ENCODE results near the gene PHACTR3.

PHACTR3 gene

DNA sequence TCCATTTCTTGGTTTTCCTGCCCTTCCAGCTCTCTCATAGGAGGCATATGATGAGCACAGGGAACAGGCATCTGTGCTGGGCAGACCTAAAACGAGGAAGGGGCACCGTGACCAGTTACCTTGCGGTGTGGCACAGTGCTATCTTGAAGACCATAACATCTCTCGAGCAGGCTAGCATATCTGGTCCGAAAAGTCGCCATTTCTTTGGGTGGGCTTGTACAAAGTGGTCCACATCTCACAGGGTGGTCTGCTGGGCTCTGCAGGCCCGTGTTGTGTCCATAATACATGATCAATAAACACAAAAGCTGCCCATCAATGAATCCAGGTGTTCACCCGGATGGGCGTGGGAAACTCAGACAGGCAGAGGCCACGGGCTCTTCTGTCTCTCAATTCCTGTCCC lies 115.7 kb downstream of the PHACTR3 start:
- H3K36me3 ChIP-seq (ENCODE audit: control insufficient read depth, low read length): no peaks in the 10 kb centered on the region
- no peak overlapping the region for H3K27ac ChIP-seq (ENCODE audit: low read depth, low read length)
- H4K20me1 ChIP-seq (ENCODE audit: control insufficient read depth, insufficient read depth, low read depth, low read length): no peaks in the 10 kb centered on the region
- no peak overlapping the region for H3K4me3 ChIP-seq (ENCODE audit: low read length)
- H3K9me2 ChIP-seq (replicated peaks; ENCODE audit: control insufficient read depth, low read length): no peaks in the 10 kb centered on the region
- H3K9me3 ChIP-seq (ENCODE audit: control insufficient read depth, insufficient read depth, low read length): no peaks in the 10 kb centered on the region
- 0 out of 2 replicates have a peak, but pooled peaks cover 4% of the 10 kb centered on the region for H3K4me1 ChIP-seq (ENCODE audit: control insufficient read depth, low read length)
- H3F3A ChIP-seq (ENCODE audit: control insufficient read depth, insufficient read depth): no peaks in the 10 kb centered on the region
- 0 out of 2 replicates have a peak, but pooled peaks cover 5% of the 10 kb centered on the region for H3K27me3 ChIP-seq (ENCODE audit: control insufficient read depth, low read length)
- no peaks in the 10 kb centered on the region for H3K79me2 ChIP-seq (ENCODE audit: control insufficient read depth, low read length)
- TF ChIP-seq EZH2phosphoT487 (IDR thresholded peaks at IDR 0.05; ENCODE audit: borderline replicate concordance, low read length): no peak
- TF ChIP-seq, protein P1, sequence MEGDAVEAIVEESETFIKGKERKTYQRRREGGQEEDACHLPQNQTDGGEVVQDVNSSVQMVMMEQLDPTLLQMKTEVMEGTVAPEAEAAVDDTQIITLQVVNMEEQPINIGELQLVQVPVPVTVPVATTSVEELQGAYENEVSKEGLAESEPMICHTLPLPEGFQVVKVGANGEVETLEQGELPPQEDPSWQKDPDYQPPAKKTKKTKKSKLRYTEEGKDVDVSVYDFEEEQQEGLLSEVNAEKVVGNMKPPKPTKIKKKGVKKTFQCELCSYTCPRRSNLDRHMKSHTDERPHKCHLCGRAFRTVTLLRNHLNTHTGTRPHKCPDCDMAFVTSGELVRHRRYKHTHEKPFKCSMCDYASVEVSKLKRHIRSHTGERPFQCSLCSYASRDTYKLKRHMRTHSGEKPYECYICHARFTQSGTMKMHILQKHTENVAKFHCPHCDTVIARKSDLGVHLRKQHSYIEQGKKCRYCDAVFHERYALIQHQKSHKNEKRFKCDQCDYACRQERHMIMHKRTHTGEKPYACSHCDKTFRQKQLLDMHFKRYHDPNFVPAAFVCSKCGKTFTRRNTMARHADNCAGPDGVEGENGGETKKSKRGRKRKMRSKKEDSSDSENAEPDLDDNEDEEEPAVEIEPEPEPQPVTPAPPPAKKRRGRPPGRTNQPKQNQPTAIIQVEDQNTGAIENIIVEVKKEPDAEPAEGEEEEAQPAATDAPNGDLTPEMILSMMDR (IDR thresholded peaks at IDR 0.05; ENCODE audit: low read depth, low read length, poor library complexity, severe bottlenecking): no peak
- H3K4me2 ChIP-seq (ENCODE audit: low read length): no peak overlapping the region

- H3K9me2 ChIP-seq (replicated peaks; ENCODE audit: control insufficient read depth, low read length): no peaks in the 10 kb centered on the region
- 0 out of 2 replicates have a peak, but pooled peaks cover 4% of the 10 kb centered on the region for H3K4me1 ChIP-seq (ENCODE audit: control insufficient read depth, low read length)
- 0 out of 2 replicates have a peak, but pooled peaks cover 5% of the 10 kb centered on the region for H3K27me3 ChIP-seq (ENCODE audit: control insufficient read depth, low read length)
- no peak overlapping the region for H3K4me3 ChIP-seq (ENCODE audit: low read length)
- H3K27ac ChIP-seq (ENCODE audit: low read depth, low read length): no peak overlapping the region
- no peak for TF ChIP-seq EZH2phosphoT487 (IDR thresholded peaks at IDR 0.05; ENCODE audit: borderline replicate concordance, low read length)
- TF ChIP-seq, protein P1 (IDR thresholded peaks at IDR 0.05; ENCODE audit: low read depth, low read length, poor library complexity, severe bottlenecking): no peak
- no peaks in the 10 kb centered on the region for H4K20me1 ChIP-seq (ENCODE audit: control insufficient read depth, insufficient read depth, low read depth, low read length)
- H3K79me2 ChIP-seq (ENCODE audit: control insufficient read depth, low read length): no peaks in the 10 kb centered on the region
- H3K9me3 ChIP-seq (ENCODE audit: control insufficient read depth, insufficient read depth, low read length): no peaks in the 10 kb centered on the region
- no peaks in the 10 kb centered on the region for H3K36me3 ChIP-seq (ENCODE audit: control insufficient read depth, low read length)
- H3F3A ChIP-seq (ENCODE audit: control insufficient read depth, insufficient read depth): no peaks in the 10 kb centered on the region
- H3K4me2 ChIP-seq (ENCODE audit: low read length): no peak overlapping the region
Measured at GRCh38 chr20:59721386-59721785, 117.0 kb downstream of the PHACTR3 start.

DNA sequence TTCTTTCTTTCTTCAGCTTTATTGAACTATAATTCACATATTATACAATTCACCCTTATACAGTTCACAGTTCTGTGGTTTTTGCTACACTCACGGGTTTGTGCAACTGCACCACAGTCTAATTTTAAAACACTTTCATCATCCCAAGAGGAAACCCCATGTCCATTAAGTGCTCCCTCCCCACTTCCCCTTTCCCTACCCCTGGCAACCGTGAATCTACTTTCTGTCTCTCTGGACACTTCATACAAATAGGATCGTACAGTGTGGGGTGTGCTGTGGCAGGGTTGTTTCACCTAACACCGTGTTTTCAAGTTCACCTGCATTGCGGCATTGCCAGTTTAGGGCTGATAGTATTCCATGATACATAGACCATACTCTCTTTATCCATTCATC lies 118.8 kb downstream of the PHACTR3 start:
- H3K9me2 ChIP-seq (replicated peaks; ENCODE audit: control insufficient read depth, low read length): no peaks in the 10 kb centered on the region
- no peaks in the 10 kb centered on the region for H4K20me1 ChIP-seq (ENCODE audit: control insufficient read depth, insufficient read depth, low read depth, low read length)
- 0 out of 2 replicates have a peak, but pooled peaks cover 5% of the 10 kb centered on the region for H3K27me3 ChIP-seq (ENCODE audit: control insufficient read depth, low read length)
- no peaks in the 10 kb centered on the region for H3K36me3 ChIP-seq (ENCODE audit: control insufficient read depth, low read length)
- TF ChIP-seq, protein P1 (IDR thresholded peaks at IDR 0.05; ENCODE audit: low read depth, low read length, poor library complexity, severe bottlenecking): no peak
- no peak for TF ChIP-seq EZH2phosphoT487 (IDR thresholded peaks at IDR 0.05; ENCODE audit: borderline replicate concordance, low read length)
- no peaks in the 10 kb centered on the region for H3F3A ChIP-seq (ENCODE audit: control insufficient read depth, insufficient read depth)
- 0 out of 2 replicates have a peak, but pooled peaks cover 4% of the 10 kb centered on the region for H3K4me1 ChIP-seq (ENCODE audit: control insufficient read depth, low read length)
- H3K9me3 ChIP-seq (ENCODE audit: control insufficient read depth, insufficient read depth, low read length): no peaks in the 10 kb centered on the region
- no peak overlapping the region for H3K27ac ChIP-seq (ENCODE audit: low read depth, low read length)
- H3K4me3 ChIP-seq (ENCODE audit: low read length): no peak overlapping the region
- H3K79me2 ChIP-seq (ENCODE audit: control insufficient read depth, low read length): no peaks in the 10 kb centered on the region
- no peak overlapping the region for H3K4me2 ChIP-seq (ENCODE audit: low read length)
